ENCODE measurements around the gene SP7. TPM values are rescaled to one million over a fixed set of nuclear protein-coding genes. Genes with fewer than 3 reads are reported as not detected.
"Not testable (repeated sequence)": the region's sequence is repeated elsewhere in the genome, so short reads cannot be mapped to it uniquely, and the experiment has no call there.

The SP7 gene
- total and polyA plus RNA-seq, 9 of the 15 experiments (the other 6 are each of a cell fraction or from before 2014, with no cell fraction given) = 0.04 TPM; not detected in 8

GRCh38 chr12:53333289-53333688, 2.9 kb downstream of the SP7 start (continued):
- TF ChIP-seq ZNF644 (tag; IDR thresholded peaks at IDR 0.05; ENCODE audit: low read depth) = no peak

- Histone ChIP-seq H4K20me1 (replicated peaks; ENCODE audit: control insufficient read depth, insufficient read depth, low read length) (no peaks in the 10 kb centered on the region), H3K9me1 (ENCODE audit: control insufficient read depth, insufficient read depth, low read length) (no peaks in the 10 kb centered on the region), H3K9me3 (replicated peaks; ENCODE audit: control insufficient read depth, insufficient read depth, low read depth, low read length) (no peaks in the 10 kb centered on the region), H3K27me3 (ENCODE audit: control insufficient read depth in 2 of 2, insufficient read depth in 2 of 2, low read length in 2 of 2) (no peaks in the 10 kb centered on the region), H3K79me2 (ENCODE audit: control insufficient read depth, insufficient read depth, low read length) (no peaks in the 10 kb centered on the region), H2AFZ (ENCODE audit: low read depth, low read length) (peak overlapping the region; percentile 32; the same call in 1 of the 2 replicates), H3K4me3 (no peak overlapping the region), H3K4me1 (replicated peaks in 1 of 2; ENCODE audit: control insufficient read depth in 2 of 2, insufficient read depth in 2 of 2, low read length in 2 of 2) (peaks cover 5 to 28% of the 10 kb centered on the region in 2 experiments), H3K36me3 (ENCODE audit: control insufficient read depth, insufficient read depth, low read length) (no peaks in the 10 kb centered on the region), H3K4me2 (ENCODE audit: insufficient read depth, low read length) (no peak overlapping the region), H3K9ac (ENCODE audit: insufficient read depth in 1 of 2, low read depth in 2 of 2, low read length in 2 of 2) (peak overlapping the region in 1 of 2 experiments; percentile 68; a peak in 2 of 4 replicates), H3K27ac (ENCODE audit: extremely low read depth, low read depth, low read length) (no peak overlapping the region)
- BruUV-seq (replicated peaks) = no TSS peak
- DNase-seq (ENCODE audit: extremely low read depth in 1 of 4, low spot score in 3 of 4) (no peak), ATAC-seq (no peak), FAIRE-seq (no peak)
- no peak for TF ChIP-seq ZNF212 (CRISPR knock-in tag; IDR thresholded peaks at IDR 0.05)
- no peak for TF ChIP-seq ZSCAN29 (IDR thresholded peaks at IDR 0.05)
- TF ChIP-seq ZBTB7A (IDR thresholded peaks at IDR 0.05; ENCODE audit: borderline replicate concordance, control insufficient read depth, low read depth, low read length) = 0 out of 2 replicates have a peak, but pooled peaks have one; percentile 15
- TF ChIP-seq ZNF133 (CRISPR knock-in tag; IDR thresholded peaks at IDR 0.05) = no peak
- in situ Hi-C loops (cut with MboI) (no loop called here), intact Hi-C loops (cut with micrococcal nuclease) (no loop called here)
- ChIA-PET POLR2A (interaction anchor here (0.6 to 1.1 kb wide), 2 partner anchors 9 to 10 kb away, joined by 4 to 5 read pairs; no protein-coding TSS in a partner anchor), CTCF (ENCODE audit: low intra/inter-chr PET ratio) (no interaction called here)
- WGBS (ENCODE audit: insufficient coverage, low coverage, missing lambda C conversion rate) = 45% methylated on average over 6 of the region's 15 CpGs
Observed at GRCh38 chr12:53332744-53333143, 3.4 kb downstream of the SP7 start.

- POLR2A ChIA-PET = interaction anchor here (0.7 kb wide), 1 partner anchor 12 kb away, joined by 3 read pairs; no protein-coding TSS in a partner anchor
- H3K27ac ChIP-seq (ENCODE audit: extremely low read depth, low read depth, low read length); H2AFZ ChIP-seq (ENCODE audit: low read depth, low read length); H4K20me1 ChIP-seq (replicated peaks; ENCODE audit: control insufficient read depth, insufficient read depth, low read length); H3K79me2 ChIP-seq (ENCODE audit: control insufficient read depth, insufficient read depth, low read length); H3K4me2 ChIP-seq (ENCODE audit: insufficient read depth, low read length); H3K9me1 ChIP-seq (ENCODE audit: control insufficient read depth, insufficient read depth, low read length); ATAC-seq; DNase-seq (ENCODE audit: extremely low read depth in 1 of 4, low spot score in 3 of 4); H3K9me3 ChIP-seq (replicated peaks; ENCODE audit: control insufficient read depth, insufficient read depth, low read depth, low read length); H3K36me3 ChIP-seq (ENCODE audit: control insufficient read depth, insufficient read depth, low read length); H3K4me3 ChIP-seq; BruUV-seq (replicated peaks); in situ Hi-C loops (cut with MboI); H3K9ac ChIP-seq (ENCODE audit: insufficient read depth in 1 of 2, low read depth in 2 of 2, low read length in 2 of 2); intact Hi-C loops (cut with micrococcal nuclease); CTCF ChIA-PET (ENCODE audit: low intra/inter-chr PET ratio); FAIRE-seq; H3K27me3 ChIP-seq (ENCODE audit: control insufficient read depth in 2 of 2, insufficient read depth in 2 of 2, low read length in 2 of 2): not testable (repeated sequence)
- peaks cover 4 to 28% of the 10 kb centered on the region in 2 experiments; a peak in 4 of 5 replicates for H3K4me1 ChIP-seq (replicated peaks in 1 of 2; ENCODE audit: control insufficient read depth in 2 of 2, insufficient read depth in 2 of 2, low read length in 2 of 2)
- TF ChIP-seq KDM1A (IDR thresholded peaks at IDR 0.05) = 0 out of 4 replicates have a peak, but pooled peaks of 1 of the 2 experiments have one; percentile 8
- TF ChIP-seq BCOR (IDR thresholded peaks at IDR 0.05) = peak; percentile 41; the same call in 1 of the 2 replicates
- peak; percentile 95 for TF ChIP-seq ZNF121 (CRISPR knock-in tag; conservative IDR thresholded peaks at IDR 0.05)
- peak; percentile 25 for TF ChIP-seq RBM25 (IDR thresholded peaks at IDR 0.05; ENCODE audit: low read depth, low read length, severe bottlenecking)
Observed at GRCh38 chr12:53332339-53332738, 3.8 kb downstream of the SP7 start.

All from K562 (cell line).